Retinal pigment epithelial cell (primary cell): ENCODE data around the gene FADS1.

Experiments used
- DNase-seq: peaks from one replicate; pipeline ENCODE4 v3.0.0-alpha.2; 2010; ENCODE audit warnings: low read depth
- H3K4me3 ChIP-seq: 2 replicates; pipeline ENCODE4 v1.5.1; 2011; ENCODE audit warnings: mild to moderate bottlenecking, low read length, control low read depth, moderate library complexity
- CTCF ChIP-seq: conservative IDR thresholded peaks from 2 replicates; pipeline ENCODE4 v1.5.1; 2011; ENCODE audit warnings: low read depth, low read length, control low read depth, inconsistent platforms

The FADS1 gene

GRCh38 chr11:61817471-61818202 is 834 bp upstream of the FADS1 start:
- no peak for TF ChIP-seq CTCF
- H3K4me3 ChIP-seq: peak overlapping the region; percentile 77
- DNase-seq: no peak

GRCh38 chr11:61815790-61816735 is 740 bp downstream of the FADS1 start:
- H3K4me3 ChIP-seq: peak overlapping the region; percentile 77
- TF ChIP-seq CTCF: peak; percentile 20
- DNase-seq: peak; percentile 59

- TF ChIP-seq CTCF: no peak
- H3K4me3 ChIP-seq: peak overlapping the region; percentile 77
- DNase-seq: peak; percentile 88
Observed at GRCh38 chr11:61814958-61815789, 1.6 kb downstream of the FADS1 start.

- no peak for DNase-seq
- H3K4me3 ChIP-seq: peak overlapping the region; percentile 77
- TF ChIP-seq CTCF: no peak
Observed at GRCh38 chr11:61814247-61814957, 2.4 kb downstream of the FADS1 start.

GRCh38 chr11:61812736-61813411 is 3.9 kb downstream of the FADS1 start:
- no peak for DNase-seq

More at GRCh38 chr11:61812736-61813411, 3.9 kb downstream of the FADS1 start:
- no peak overlapping the region for H3K4me3 ChIP-seq
- no peak for TF ChIP-seq CTCF
